ENCODE measurements around the gene SLITRK6. TPM values are rescaled to one million over a fixed set of nuclear protein-coding genes. Genes with fewer than 3 reads are reported as not detected.
A peak's percentile ranks its signal among the peaks of the same experiment; 100 is the strongest.

Gene SLITRK6
- polyA plus RNA-seq (2011; rRNA removed): 13.2 and 24.2 TPM in 2 replicates
- polyA minus RNA-seq (2011; rRNA and poly(A)+ RNA removed): 7.0 and 17.2 TPM in 2 replicates

GRCh38 chr13:85799097-85799582 lies at the start of gene SLITRK6:
Gene SLITRK6 (minus strand): TSS chr13:85799419. CDS start chr13:85796508, 2,911 bp downstream.
- TF ChIP-seq, protein P1, sequence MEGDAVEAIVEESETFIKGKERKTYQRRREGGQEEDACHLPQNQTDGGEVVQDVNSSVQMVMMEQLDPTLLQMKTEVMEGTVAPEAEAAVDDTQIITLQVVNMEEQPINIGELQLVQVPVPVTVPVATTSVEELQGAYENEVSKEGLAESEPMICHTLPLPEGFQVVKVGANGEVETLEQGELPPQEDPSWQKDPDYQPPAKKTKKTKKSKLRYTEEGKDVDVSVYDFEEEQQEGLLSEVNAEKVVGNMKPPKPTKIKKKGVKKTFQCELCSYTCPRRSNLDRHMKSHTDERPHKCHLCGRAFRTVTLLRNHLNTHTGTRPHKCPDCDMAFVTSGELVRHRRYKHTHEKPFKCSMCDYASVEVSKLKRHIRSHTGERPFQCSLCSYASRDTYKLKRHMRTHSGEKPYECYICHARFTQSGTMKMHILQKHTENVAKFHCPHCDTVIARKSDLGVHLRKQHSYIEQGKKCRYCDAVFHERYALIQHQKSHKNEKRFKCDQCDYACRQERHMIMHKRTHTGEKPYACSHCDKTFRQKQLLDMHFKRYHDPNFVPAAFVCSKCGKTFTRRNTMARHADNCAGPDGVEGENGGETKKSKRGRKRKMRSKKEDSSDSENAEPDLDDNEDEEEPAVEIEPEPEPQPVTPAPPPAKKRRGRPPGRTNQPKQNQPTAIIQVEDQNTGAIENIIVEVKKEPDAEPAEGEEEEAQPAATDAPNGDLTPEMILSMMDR (IDR thresholded peaks at IDR 0.05; ENCODE audit: low read depth, low read length): peak; percentile 41

GRCh38 chr13:85847012-85847411 lies 47.8 kb upstream of the SLITRK6 start:
- TF ChIP-seq, protein P1 (IDR thresholded peaks at IDR 0.05; ENCODE audit: low read depth, low read length): no peak
- H3K9me3 ChIP-seq (ENCODE audit: control insufficient read depth, insufficient read depth, low read length): no peaks in the 10 kb centered on the region
- no peak overlapping the region for H3K27ac ChIP-seq (ENCODE audit: low read depth, low read length)
- ChIA-PET CTCF (no interaction called here), POLR2A (no interaction called here)
- no peak for DNase-seq (ENCODE audit: low read depth, low spot score)
- no peaks in the 10 kb centered on the region for H3K27me3 ChIP-seq (ENCODE audit: control insufficient read depth, insufficient read depth, low read length)
- H3K4me3 ChIP-seq (ENCODE audit: low read depth, low read length): no peak overlapping the region

More at GRCh38 chr13:85799097-85799582, at the start of gene SLITRK6:
- POLR2A ChIA-PET: interaction anchor here (0.6 kb wide), 1 partner anchor 220 kb away, joined by 4 read pairs; no protein-coding TSS in a partner anchor
- H3K9me3 ChIP-seq (ENCODE audit: control insufficient read depth, insufficient read depth, low read length): no peaks in the 10 kb centered on the region
- DNase-seq (ENCODE audit: low read depth, low spot score): peak; percentile 67
- CTCF ChIA-PET: interaction anchor here (0.7 to 1.8 kb wide), 5 partner anchors 29 to 875 kb away, joined by 3 to 7 read pairs (median 3); no protein-coding TSS in a partner anchor
- no peaks in the 10 kb centered on the region for H3K27me3 ChIP-seq (ENCODE audit: control insufficient read depth, insufficient read depth, low read length)
- H3K27ac ChIP-seq (ENCODE audit: low read depth, low read length): no peak within 1 kb of the TSS
- peak within 1 kb of the TSS; percentile 61 for H3K4me3 ChIP-seq (ENCODE audit: low read depth, low read length)

GRCh38 chr13:85841427-85841826 lies 42.2 kb upstream of the SLITRK6 start:
- POLR2A ChIA-PET: no interaction called here
- CTCF ChIA-PET: no interaction called here
- TF ChIP-seq, protein P1 (IDR thresholded peaks at IDR 0.05; ENCODE audit: low read depth, low read length): no peak

GRCh38 chr13:85833921-85834320 lies 34.7 kb upstream of the SLITRK6 start:
- H3K27me3 ChIP-seq (ENCODE audit: control insufficient read depth, insufficient read depth, low read length): no peaks in the 10 kb centered on the region
- no peak overlapping the region for H3K27ac ChIP-seq (ENCODE audit: low read depth, low read length)
- ChIA-PET POLR2A (interaction anchor here (0.6 kb wide), 1 partner anchor 34 kb away, joined by 4 read pairs; no protein-coding TSS in a partner anchor), CTCF (interaction anchor here (1.2 to 1.3 kb wide), 2 partner anchors 31 to 937 kb away, joined by 3 to 4 read pairs; no protein-coding TSS in a partner anchor)
- no peaks in the 10 kb centered on the region for H3K9me3 ChIP-seq (ENCODE audit: control insufficient read depth, insufficient read depth, low read length)
- H3K4me3 ChIP-seq (ENCODE audit: low read depth, low read length): no peak overlapping the region
- TF ChIP-seq, protein P1 (IDR thresholded peaks at IDR 0.05; ENCODE audit: low read depth, low read length): no peak
- no peak for DNase-seq (ENCODE audit: low read depth, low spot score)

More at GRCh38 chr13:85841427-85841826, 42.2 kb upstream of the SLITRK6 start:
- Histone ChIP-seq H3K27ac (ENCODE audit: low read depth, low read length) (no peak overlapping the region), H3K27me3 (ENCODE audit: control insufficient read depth, insufficient read depth, low read length) (no peaks in the 10 kb centered on the region), H3K4me3 (ENCODE audit: low read depth, low read length) (no peak overlapping the region), H3K9me3 (ENCODE audit: control insufficient read depth, insufficient read depth, low read length) (no peaks in the 10 kb centered on the region)
- DNase-seq (ENCODE audit: low read depth, low spot score): no peak

DNA sequence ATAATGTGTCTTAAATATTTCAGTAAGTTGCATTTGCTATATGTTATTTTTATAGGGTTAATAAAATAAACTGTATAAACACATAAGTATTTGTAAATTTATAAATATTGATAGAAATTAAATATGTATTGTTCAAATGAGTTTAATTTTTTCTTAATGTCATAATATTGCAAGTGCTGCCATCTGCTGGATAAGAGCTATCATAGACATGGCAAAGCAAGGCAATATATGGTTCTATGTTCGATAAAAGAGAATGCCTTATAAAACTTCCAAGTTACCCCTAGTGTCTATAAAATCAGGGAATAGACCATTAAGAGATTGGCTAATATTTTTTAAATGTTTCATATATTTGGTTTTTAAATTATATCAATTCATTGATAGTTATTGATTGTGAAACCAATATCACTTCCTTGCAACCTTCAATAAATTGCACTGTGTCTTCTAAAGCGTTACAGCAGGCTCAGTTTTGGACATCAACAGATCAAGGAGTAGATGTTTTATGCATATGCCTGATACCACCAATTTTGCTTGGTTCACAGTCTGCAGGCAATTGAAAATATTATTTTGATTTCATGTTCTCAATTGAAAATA lies 29.0 kb upstream of the SLITRK6 start:
- H3K4me3 ChIP-seq (ENCODE audit: low read depth, low read length): no peak overlapping the region
- CTCF ChIA-PET: interaction anchor here (0.6 to 2.6 kb wide), 13 partner anchors 8 to 984 kb away, joined by 3 to 27 read pairs (median 4); partner anchors contain the start of gene SLITRK6
- POLR2A ChIA-PET: no interaction called here
- peak; percentile 2 for DNase-seq (ENCODE audit: low read depth, low spot score)
- no peaks in the 10 kb centered on the region for H3K27me3 ChIP-seq (ENCODE audit: control insufficient read depth, insufficient read depth, low read length)
- H3K27ac ChIP-seq (ENCODE audit: low read depth, low read length): no peak overlapping the region
- TF ChIP-seq, protein P1 (IDR thresholded peaks at IDR 0.05; ENCODE audit: low read depth, low read length): peak; percentile 73
- no peaks in the 10 kb centered on the region for H3K9me3 ChIP-seq (ENCODE audit: control insufficient read depth, insufficient read depth, low read length)

Data from AG04450 (cell line).